Cardiac fibroblast (primary cell): ENCODE results near the gene TMEM38B.

Source experiments
- DNase-seq, 2 donors: peaks; one replicate each; pipeline versions ENCODE4 v3.0.0 to v3.0.0-alpha.2; 2010; ENCODE audit warnings: low read depth in 2 of 2
- H3K4me3 ChIP-seq, 2 donors: replicated peaks in 1 of 2; 1 replicate in 1 of 2; 2 replicates in 1 of 2; pipeline ENCODE4 v1.5.1; 2011; ENCODE audit warnings: low read depth in 2 of 2, low read length in 2 of 2, mild to moderate bottlenecking in 2 of 2, moderate library complexity in 1 of 2
- CTCF ChIP-seq: IDR thresholded peaks from one replicate; pipeline ENCODE4 v1.5.1; 2011; ENCODE audit warnings: low read depth, mild to moderate bottlenecking, low read length, inconsistent platforms

The TMEM38B gene

DNA sequence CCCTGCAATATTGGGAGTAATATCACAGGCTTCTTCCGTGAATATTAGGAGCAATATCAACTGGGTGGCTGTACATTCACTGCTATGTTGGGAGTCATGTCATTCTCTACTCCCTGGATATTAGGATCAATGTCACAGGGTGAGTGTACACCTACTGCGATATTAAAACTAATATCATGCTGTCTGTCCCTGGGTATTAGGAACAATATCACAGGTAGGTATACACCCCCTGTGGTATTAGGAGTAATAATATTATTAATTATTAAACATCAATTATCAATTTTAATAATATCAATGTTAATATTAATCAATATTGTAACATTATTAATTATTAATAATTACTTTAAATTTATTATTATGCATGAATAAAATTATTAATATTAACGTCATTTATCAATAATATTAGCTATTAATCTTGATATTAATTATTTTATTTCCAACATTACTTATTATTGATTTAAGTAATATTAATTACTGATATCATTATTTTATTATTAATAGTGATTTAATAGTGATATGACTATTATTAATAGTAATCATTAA is 121.9 kb downstream of the TMEM38B start:
- no peak for DNase-seq
- no peak overlapping the region for H3K4me3 ChIP-seq
- no peak for TF ChIP-seq CTCF

DNA sequence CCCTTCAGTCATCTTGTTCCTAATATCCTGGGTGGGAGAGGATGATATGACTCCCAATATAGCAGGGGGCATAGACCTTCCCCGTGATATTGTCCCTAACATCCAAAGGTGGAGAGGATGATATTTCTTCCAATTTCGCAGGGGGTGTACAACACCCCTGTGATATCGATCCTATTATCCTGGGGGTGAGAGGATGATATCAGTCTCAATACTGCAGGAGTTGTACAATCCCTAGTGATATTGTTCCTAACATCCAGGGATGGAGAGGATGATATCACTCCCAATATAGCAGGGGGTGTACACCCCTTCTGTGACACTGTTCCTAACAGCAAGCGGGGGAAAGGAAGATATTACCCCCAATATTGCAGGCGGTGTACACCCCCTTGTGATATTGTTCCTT is 122.6 kb downstream of the TMEM38B start:
- DNase-seq: no peak
- no peak for TF ChIP-seq CTCF
- no peak overlapping the region for H3K4me3 ChIP-seq

GRCh38 chr9:105818903-105819302 is 124.6 kb downstream of the TMEM38B start:
- H3K4me3 ChIP-seq: no peak overlapping the region
- no peak for DNase-seq
- TF ChIP-seq CTCF: no peak

DNA sequence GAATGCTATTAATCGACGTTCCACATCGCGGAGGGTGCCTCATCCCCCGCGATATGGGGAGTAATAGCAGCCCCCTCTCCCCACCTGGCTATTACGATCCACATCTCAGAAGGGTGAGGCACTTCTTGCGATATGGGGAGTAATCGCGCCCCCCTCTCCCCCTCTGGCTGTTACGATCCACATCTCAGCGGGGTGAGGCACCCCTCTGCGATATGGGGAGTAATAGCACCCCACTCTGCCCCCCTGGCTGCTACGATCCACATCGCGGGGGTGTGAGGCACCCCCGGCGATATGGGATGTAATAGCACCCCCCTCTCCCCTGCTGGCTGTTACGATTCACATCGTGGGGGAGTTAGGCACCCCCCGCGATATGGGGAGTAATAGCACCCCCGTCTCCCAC is 128.5 kb downstream of the TMEM38B start:
- TF ChIP-seq CTCF: no peak
- no peak overlapping the region for H3K4me3 ChIP-seq
- no peak for DNase-seq
